Measurements from ENCODE around the gene CTNNA3.
A peak's percentile ranks its signal among the peaks of the same experiment; 100 is the strongest.

The CTNNA3 gene

GRCh38 chr10:66803174-66803573, 892.8 kb downstream of the CTNNA3 start:
- no peak for DNase-seq (ENCODE audit: low read depth in 2 of 2)
- H3K4me3 ChIP-seq (replicated peaks in 1 of 2; ENCODE audit: low read depth in 2 of 2, low read length in 2 of 2), result no peak overlapping the region
- no peak for TF ChIP-seq CTCF (IDR thresholded peaks at IDR 0.05; ENCODE audit: low read depth, low read length)

- DNase-seq (ENCODE audit: low read depth in 2 of 2), result peak in 1 of 2 donors; percentile 30
- no peak for TF ChIP-seq CTCF (IDR thresholded peaks at IDR 0.05; ENCODE audit: low read depth, low read length)
- H3K4me3 ChIP-seq (replicated peaks in 1 of 2; ENCODE audit: low read depth in 2 of 2, low read length in 2 of 2), result peak overlapping the region in 1 of 2 donors; percentile 27
Measured at GRCh38 chr10:66799474-66799873, 896.5 kb downstream of the CTNNA3 start.

GRCh38 chr10:66795866-66796265, 900.1 kb downstream of the CTNNA3 start:
- DNase-seq (ENCODE audit: low read depth in 2 of 2), result no peak
- H3K4me3 ChIP-seq (replicated peaks in 1 of 2; ENCODE audit: low read depth in 2 of 2, low read length in 2 of 2), result no peak overlapping the region
- no peak for TF ChIP-seq CTCF (IDR thresholded peaks at IDR 0.05; ENCODE audit: low read depth, low read length)

- no peak for DNase-seq (ENCODE audit: low read depth in 2 of 2)
- no peak for TF ChIP-seq CTCF (IDR thresholded peaks at IDR 0.05; ENCODE audit: low read depth, low read length)
- no peak overlapping the region for H3K4me3 ChIP-seq (replicated peaks in 1 of 2; ENCODE audit: low read depth in 2 of 2, low read length in 2 of 2)
Measured at GRCh38 chr10:66792441-66792840, 903.6 kb downstream of the CTNNA3 start.

- H3K4me3 ChIP-seq (replicated peaks in 1 of 2; ENCODE audit: low read depth in 2 of 2, low read length in 2 of 2), result no peak overlapping the region
- DNase-seq (ENCODE audit: low read depth in 2 of 2), result no peak
- no peak for TF ChIP-seq CTCF (IDR thresholded peaks at IDR 0.05; ENCODE audit: low read depth, low read length)
Measured at GRCh38 chr10:66788178-66788987, 907.6 kb downstream of the CTNNA3 start.

- no peak for DNase-seq (ENCODE audit: low read depth in 2 of 2)
- no peak overlapping the region for H3K4me3 ChIP-seq (replicated peaks in 1 of 2; ENCODE audit: low read depth in 2 of 2, low read length in 2 of 2)
- TF ChIP-seq CTCF (IDR thresholded peaks at IDR 0.05; ENCODE audit: low read depth, low read length), result no peak
Measured at GRCh38 chr10:66786709-66787108, 909.3 kb downstream of the CTNNA3 start.
